MM.1S (cell line): Measurements from ENCODE around the gene LINGO3.

Experiments
- DNase-seq: peaks from one replicate; pipeline ENCODE4 v3.0.0-alpha.2; 2015
- H2AFZ ChIP-seq: fragments of 300-600 bp; sonication (generic); 2 replicates; pipeline ENCODE4 v1.6.0; 2016; ENCODE audit warnings: antibody characterized with exemption, low read length
- H3F3A ChIP-seq: fragments of 300-600 bp; sonication (generic); 2 replicates; pipeline ENCODE4 v1.6.1; 2016; ENCODE audit warnings: mild to moderate bottlenecking, antibody characterized with exemption, low read length, moderate library complexity, mixed read lengths; ENCODE audit not compliant: insufficient read depth
- H3K27ac ChIP-seq: fragments of 300-600 bp; sonication (generic); 2 replicates; pipeline ENCODE4 v1.5.1; 2016; ENCODE audit warnings: mild to moderate bottlenecking, low read length
- H3K27me3 ChIP-seq: fragments of 300-600 bp; sonication (generic); replicated peaks from 2 replicates; pipeline ENCODE4 v1.6.0; 2016; ENCODE audit warnings: low read length; ENCODE audit not compliant: insufficient read depth
- H3K36me3 ChIP-seq: fragments of 300-600 bp; sonication (generic); replicated peaks from 2 replicates; pipeline ENCODE4 v1.6.1; 2016; ENCODE audit warnings: mild to moderate bottlenecking, low read length, mixed read lengths; ENCODE audit not compliant: insufficient read depth
- H3K4me1 ChIP-seq: fragments of 300-600 bp; sonication (generic); 2 replicates; pipeline ENCODE4 v1.6.1; 2016; ENCODE audit warnings: low read length, mixed read lengths
- H3K4me2 ChIP-seq: fragments of 300-600 bp; sonication (generic); 2 replicates; pipeline ENCODE4 v1.6.0; 2016; ENCODE audit warnings: low read depth, low read length
- H3K4me3 ChIP-seq: fragments of 300-600 bp; sonication (generic); 2 replicates; pipeline ENCODE4 v1.5.1; 2016; ENCODE audit warnings: low read length, mixed read lengths
- H3K79me2 ChIP-seq: fragments of 300-600 bp; sonication (generic); 2 replicates; pipeline ENCODE4 v1.6.1; 2016; ENCODE audit warnings: mixed run types, low read length, mixed read lengths
- H3K9ac ChIP-seq: fragments of 300-600 bp; sonication (generic); 2 replicates; pipeline ENCODE4 v1.6.1; 2016; ENCODE audit warnings: low read length, mixed read lengths
- H3K9me2 ChIP-seq: fragments of 300-600 bp; sonication (generic); replicated peaks from 2 replicates; pipeline ENCODE4 v1.6.1; 2016; ENCODE audit warnings: mild to moderate bottlenecking, low read length, mixed read lengths; ENCODE audit not compliant: insufficient read depth
- H3K9me3 ChIP-seq: fragments of 300-600 bp; sonication (generic); replicated peaks from 2 replicates; pipeline ENCODE4 v1.6.1; 2016; ENCODE audit warnings: mild to moderate bottlenecking, low read length, mixed read lengths; ENCODE audit not compliant: insufficient read depth
- H4K20me1 ChIP-seq: fragments of 300-600 bp; sonication (generic); 2 replicates; pipeline ENCODE4 v1.6.1; 2016; ENCODE audit warnings: mild to moderate bottlenecking, low read length, moderate library complexity, mixed read lengths; ENCODE audit not compliant: insufficient read depth
- EZH2 ChIP-seq: fragments of 300-600 bp; sonication (generic); optimal IDR thresholded peaks from 2 replicates; pipeline ENCODE3; 2017; ENCODE audit warnings: low read depth, mild to moderate bottlenecking, antibody characterized with exemption, low read length, mixed read lengths
- EZH2phosphoT487 ChIP-seq: fragments of 300-600 bp; sonication (generic); IDR thresholded peaks from 2 replicates; pipeline ENCODE4 v1.6.1; 2018; ENCODE audit warnings: antibody characterized with exemption, low read length
- TF ChIP-seq, protein P1 (sequence below): fragments of 300-600 bp; sonication (generic); IDR thresholded peaks from 2 replicates; pipeline ENCODE4 v1.5.1; 2016; ENCODE audit warnings: antibody characterized with exemption, low read length, mixed read lengths

Gene LINGO3

GRCh38 chr19:2280633-2281264 lies 27.2 kb downstream of the LINGO3 start:
- H3K4me2 ChIP-seq: no peak overlapping the region
- H3K27me3 ChIP-seq: 0 out of 2 replicates have a peak, but pooled peaks cover 4% of the 10 kb centered on the region
- no peaks in the 10 kb centered on the region for H4K20me1 ChIP-seq
- TF ChIP-seq EZH2phosphoT487 (no peak), EZH2 (no peak)
- TF ChIP-seq, protein P1, sequence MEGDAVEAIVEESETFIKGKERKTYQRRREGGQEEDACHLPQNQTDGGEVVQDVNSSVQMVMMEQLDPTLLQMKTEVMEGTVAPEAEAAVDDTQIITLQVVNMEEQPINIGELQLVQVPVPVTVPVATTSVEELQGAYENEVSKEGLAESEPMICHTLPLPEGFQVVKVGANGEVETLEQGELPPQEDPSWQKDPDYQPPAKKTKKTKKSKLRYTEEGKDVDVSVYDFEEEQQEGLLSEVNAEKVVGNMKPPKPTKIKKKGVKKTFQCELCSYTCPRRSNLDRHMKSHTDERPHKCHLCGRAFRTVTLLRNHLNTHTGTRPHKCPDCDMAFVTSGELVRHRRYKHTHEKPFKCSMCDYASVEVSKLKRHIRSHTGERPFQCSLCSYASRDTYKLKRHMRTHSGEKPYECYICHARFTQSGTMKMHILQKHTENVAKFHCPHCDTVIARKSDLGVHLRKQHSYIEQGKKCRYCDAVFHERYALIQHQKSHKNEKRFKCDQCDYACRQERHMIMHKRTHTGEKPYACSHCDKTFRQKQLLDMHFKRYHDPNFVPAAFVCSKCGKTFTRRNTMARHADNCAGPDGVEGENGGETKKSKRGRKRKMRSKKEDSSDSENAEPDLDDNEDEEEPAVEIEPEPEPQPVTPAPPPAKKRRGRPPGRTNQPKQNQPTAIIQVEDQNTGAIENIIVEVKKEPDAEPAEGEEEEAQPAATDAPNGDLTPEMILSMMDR: no peak
- H3K4me1 ChIP-seq: no peaks in the 10 kb centered on the region
- H3F3A ChIP-seq: no peaks in the 10 kb centered on the region
- H3K9me2 ChIP-seq: no peaks in the 10 kb centered on the region
- H3K4me3 ChIP-seq: no peak overlapping the region
- H3K79me2 ChIP-seq: no peaks in the 10 kb centered on the region
- no peaks in the 10 kb centered on the region for H3K36me3 ChIP-seq
- no peak overlapping the region for H3K27ac ChIP-seq
- H3K9ac ChIP-seq: no peak overlapping the region
- no peaks in the 10 kb centered on the region for H3K9me3 ChIP-seq
- DNase-seq: no peak
- no peak overlapping the region for H2AFZ ChIP-seq

DNA sequence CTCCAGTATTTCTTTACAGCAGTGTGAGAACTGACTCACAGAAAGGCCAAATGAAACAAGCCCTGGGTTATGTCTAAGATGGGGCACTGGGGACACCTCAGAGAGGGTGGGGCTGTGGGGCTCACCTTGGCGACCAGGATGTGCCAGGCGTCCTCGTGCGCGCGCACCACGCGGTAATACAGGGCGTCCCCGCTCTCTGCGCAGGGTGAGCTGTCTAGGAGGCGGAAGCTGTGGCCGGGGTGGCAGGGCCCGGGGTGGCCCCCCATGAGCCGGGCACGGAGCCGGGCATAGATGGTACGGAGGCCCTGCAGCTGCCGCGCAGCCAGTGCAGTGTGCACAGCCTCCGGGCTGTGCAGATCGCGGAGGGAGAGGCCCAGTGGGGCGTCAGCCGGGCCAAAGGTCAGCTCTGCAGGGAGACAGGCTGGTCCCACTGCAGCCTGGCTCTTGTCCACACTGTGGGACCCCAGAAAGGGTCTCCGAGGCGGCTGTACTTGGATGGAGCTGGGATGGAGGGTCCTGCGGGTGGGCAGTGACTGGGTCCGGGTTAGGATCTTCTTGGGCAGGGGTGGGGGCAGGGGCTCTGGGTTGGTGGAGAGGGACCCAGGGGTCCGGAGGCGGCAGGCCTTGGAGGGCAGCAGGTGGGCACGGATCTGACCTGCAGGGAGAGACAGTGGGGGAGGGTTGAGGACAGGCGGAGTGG lies 29.3 kb downstream of the LINGO3 start:
- H3F3A ChIP-seq: 0 out of 2 replicates have a peak, but pooled peaks cover 7% of the 10 kb centered on the region

DNA sequence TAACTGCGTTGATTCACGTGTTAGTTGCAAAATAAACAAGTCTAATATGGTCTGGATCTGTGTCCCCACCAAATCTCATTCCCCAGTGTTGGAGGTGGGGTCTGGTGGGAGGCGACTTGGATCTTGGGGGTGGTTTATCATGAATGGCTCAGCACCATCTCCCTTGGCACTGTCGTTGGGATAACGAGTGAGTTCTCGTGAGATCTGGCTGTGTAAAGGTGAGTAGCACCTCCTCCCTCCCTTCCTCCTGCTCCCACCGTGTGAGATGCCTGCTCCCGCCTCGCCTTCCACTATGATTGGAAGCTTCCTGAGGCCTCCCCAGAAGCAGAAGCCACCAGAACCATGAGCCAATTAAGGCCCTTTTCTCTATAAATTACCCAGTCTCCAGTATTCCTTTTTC lies 30.8 kb downstream of the LINGO3 start:
- Histone ChIP-seq H3K9ac (no peak overlapping the region), H3K9me2 (no peaks in the 10 kb centered on the region), H2AFZ (no peak overlapping the region), H3F3A (peaks cover 22% of the 10 kb centered on the region), H3K4me1 (peaks cover 18% of the 10 kb centered on the region), H4K20me1 (peaks cover 14% of the 10 kb centered on the region), H3K27ac (no peak overlapping the region), H3K9me3 (no peaks in the 10 kb centered on the region), H3K4me3 (no peak overlapping the region), H3K4me2 (no peak overlapping the region), H3K36me3 (peaks cover 9% of the 10 kb centered on the region; the same call in 1 of the 2 replicates), H3K79me2 (peaks cover 30% of the 10 kb centered on the region), H3K27me3 (no peaks in the 10 kb centered on the region)
- no peak for DNase-seq
- TF ChIP-seq EZH2 (no peak), EZH2phosphoT487 (no peak)
- TF ChIP-seq, protein P1: no peak

More for the DNA sequence above, 29.3 kb downstream of the LINGO3 start:
- H3K27me3 ChIP-seq: 0 out of 2 replicates have a peak, but pooled peaks cover 4% of the 10 kb centered on the region
- H3K4me1 ChIP-seq: peaks cover 7% of the 10 kb centered on the region
- H3K9ac ChIP-seq: no peak overlapping the region
- H3K79me2 ChIP-seq: peaks cover 16% of the 10 kb centered on the region
- H3K4me2 ChIP-seq: no peak overlapping the region
- no peak overlapping the region for H3K27ac ChIP-seq
- no peak overlapping the region for H3K4me3 ChIP-seq
- TF ChIP-seq, protein P1: no peak
- no peak for TF ChIP-seq EZH2phosphoT487
- TF ChIP-seq EZH2: no peak
- no peaks in the 10 kb centered on the region for H3K36me3 ChIP-seq
- H3K9me2 ChIP-seq: no peaks in the 10 kb centered on the region
- H3K9me3 ChIP-seq: no peaks in the 10 kb centered on the region
- 0 out of 2 replicates have a peak, but pooled peaks cover under 1% of the 10 kb centered on the region for H4K20me1 ChIP-seq
- H2AFZ ChIP-seq: no peak overlapping the region
- no peak for DNase-seq
